HCT116 (cell line): ENCODE data around the gene PNPO. TPM values are rescaled to one million over a fixed set of nuclear protein-coding genes. Genes with fewer than 3 reads are reported as not detected.

Experiments
- ATAC-seq: fragments of 200-7000 bp; cut with Tn5 transposase; 2 replicates; pipeline ENCODE4 v1.9.1; 2020; ENCODE audit warnings: mild to moderate bottlenecking, moderate library complexity
- BruUV-seq: library from RNA; stranded (reverse); fragments of 400-500 nt; replicated peaks from 2 replicates; lab custom pipeline; 2021; lab: Mats Ljungman, UMichigan
- CTCF ChIA-PET: fragments of 300-600 bp; sonication (Branson Sonifier 250); formaldehyde crosslinking; loops from one replicate; lab custom pipeline; 2021; ENCODE audit warnings: antibody characterized with exemption; lab: Charles Lee
- POLR2A ChIA-PET: fragments of 300-600, 350-600 bp; sonication (Branson Sonifier 250); formaldehyde crosslinking; loops from one replicate; lab custom pipeline; 2021; ENCODE audit warnings: antibody characterized with exemption; lab: Charles Lee
- RAD21 ChIA-PET, 2 experiments: fragments of 300-600 bp; sonication (Branson Sonifier 250); formaldehyde crosslinking; loops; one replicate each; lab custom pipeline; 2023; ENCODE audit warnings: low total read pairs in 2 of 2; ENCODE audit not compliant: uncharacterized antibody in 2 of 2, unreplicated experiment in 2 of 2, low non-redundant PET in 1 of 2; lab: Charles Lee
- DNase-seq: peaks from one replicate; pipeline ENCODE4 v3.0.0-alpha.2; 2010; ENCODE audit warnings: low read depth, low spot score
- H2AFZ ChIP-seq: fragments of 200-600 bp; shearing (Covaris generic), sonication (generic); 2 replicates; pipeline ENCODE4 v1.6.1; 2017; ENCODE audit warnings: low read depth, mixed run types, mixed read lengths, antibody characterized with exemption, low read length; ENCODE audit not compliant: poor library complexity, severe bottlenecking
- H3K27ac ChIP-seq: 2 replicates; pipeline ENCODE4 v1.5.1; 2012; ENCODE audit warnings: low read depth, low read length
- H3K27me3 ChIP-seq: fragments of 200-600 bp; sonication (generic); 2 replicates; pipeline ENCODE4 v1.6.1; 2016; ENCODE audit warnings: mixed run types, low read length, mixed read lengths; ENCODE audit not compliant: insufficient read depth
- H3K36me3 ChIP-seq, 2 experiments: fragments of 200-500 bp in 1 of 2; fragments of 200-600 bp in 1 of 2; sonication (Bioruptor generic) in 1 of 2; sonication (generic) in 1 of 2; 2 replicates each; pipeline versions ENCODE4 v1.5.1 to v1.6.1; 2014 to 2016; ENCODE audit warnings: low read length in 2 of 2, inconsistent platforms in 1 of 2, mixed read lengths in 1 of 2, mixed run types in 1 of 2; ENCODE audit not compliant: insufficient read depth in 2 of 2, control insufficient read depth in 1 of 2
- H3K4me1 ChIP-seq, 2 experiments: fragments of 200-600 bp in 1 of 2; sonication (generic) in 1 of 2; 2 replicates each; pipeline versions ENCODE4 v1.5.1 to v1.6.1; 2012 to 2017; ENCODE audit warnings: low read length in 2 of 2, inconsistent platforms in 1 of 2, mild to moderate bottlenecking in 1 of 2, mixed read lengths in 1 of 2, mixed run types in 1 of 2, moderate library complexity in 1 of 2; ENCODE audit not compliant: insufficient read depth in 2 of 2, control insufficient read depth in 1 of 2
- H3K4me2 ChIP-seq: fragments of 200-600 bp; sonication (generic); 2 replicates; pipeline ENCODE4 v1.6.1; 2017; ENCODE audit warnings: mixed run types, low read length, mixed read lengths
- H3K4me3 ChIP-seq, 2 experiments: fragments of 200-600 bp in 1 of 2; sonication (generic) in 1 of 2; replicated peaks in 1 of 2; 2 replicates each; pipeline ENCODE4 v1.5.1; 2011 to 2016; ENCODE audit warnings: low read length in 2 of 2, control low read depth in 1 of 2, low read depth in 1 of 2, mild to moderate bottlenecking in 1 of 2, mixed read lengths in 1 of 2, mixed run types in 1 of 2
- H3K79me2 ChIP-seq: fragments of 200-600 bp; sonication (generic); 2 replicates; pipeline ENCODE4 v1.6.1; 2017; ENCODE audit warnings: mild to moderate bottlenecking, mixed run types, low read length, moderate library complexity, mixed read lengths; ENCODE audit not compliant: insufficient read depth
- H3K9ac ChIP-seq: fragments of 200-600 bp; sonication (generic); 2 replicates; pipeline ENCODE4 v1.6.1; 2016; ENCODE audit warnings: low read length, mixed read lengths
- H3K9me2 ChIP-seq: fragments of 200-600 bp; sonication (generic), shearing (Covaris generic); 2 replicates; pipeline ENCODE4 v1.6.1; 2017; ENCODE audit warnings: mixed run types, mild to moderate bottlenecking, moderate library complexity; ENCODE audit not compliant: insufficient read depth
- H3K9me3 ChIP-seq, 2 experiments: fragments of 200-500 bp in 1 of 2; fragments of 200-600 bp in 1 of 2; sonication (Bioruptor generic) in 1 of 2; sonication (generic) in 1 of 2; 2 replicates each; pipeline ENCODE4 v1.6.1; 2014 to 2017; ENCODE audit warnings: low read length in 2 of 2, mixed read lengths in 2 of 2, inconsistent platforms in 1 of 2, low read depth in 1 of 2, mild to moderate bottlenecking in 1 of 2, mixed run types in 1 of 2, moderate library complexity in 1 of 2; ENCODE audit not compliant: control insufficient read depth in 1 of 2, insufficient read depth in 1 of 2
- H4K20me1 ChIP-seq: fragments of 200-600 bp; sonication (generic), shearing (Covaris generic); 2 replicates; pipeline ENCODE4 v1.6.1; 2017; ENCODE audit warnings: mixed run types, mild to moderate bottlenecking, moderate library complexity; ENCODE audit not compliant: insufficient read depth
- CBX3 ChIP-seq: IDR thresholded peaks from 2 replicates; pipeline ENCODE4 v1.6.1; 2012; ENCODE audit warnings: low read depth
- FOSL1 ChIP-seq: IDR thresholded peaks from 2 replicates; pipeline ENCODE4 v1.6.1; 2012; ENCODE audit warnings: low read depth
- JUND ChIP-seq: IDR thresholded peaks from 2 replicates; pipeline ENCODE4 v1.6.1; 2012
- SP1 ChIP-seq: IDR thresholded peaks from 2 replicates; pipeline ENCODE4 v1.6.1; 2012; ENCODE audit warnings: low read depth
- SRF ChIP-seq: IDR thresholded peaks from 2 replicates; pipeline ENCODE4 v1.6.1; 2012; ENCODE audit warnings: low read depth
- intact Hi-C: fragments of 100-400 bp; cut with micrococcal nuclease; formaldehyde crosslinking; loops from 2 replicates; pipeline ENCODE4 v1.10.0; 2022
- total RNA-seq: library from RNA; stranded (reverse); gene quantifications from one replicate; pipeline ENCODE4 v1.2.1, GENCODE V29; 2021; ENCODE audit not compliant: unreplicated experiment
- TF ChIP-seq, protein P1 (sequence below): IDR thresholded peaks from 2 replicates; pipeline ENCODE4 v1.6.1; 2012
- TF ChIP-seq, protein P2 (sequence below): IDR thresholded peaks from 2 replicates; pipeline ENCODE4 v1.6.1; 2012
- TF ChIP-seq, protein P3 (sequence below): IDR thresholded peaks from 2 replicates; pipeline ENCODE4 v1.6.1; 2011; ENCODE audit warnings: mild to moderate bottlenecking, low read length, moderate library complexity; ENCODE audit not compliant: insufficient replicate concordance; ENCODE audit errors: extremely low read depth

PNPO gene
- total RNA-seq, 1 experiment from 2014 or later = 74.9 TPM

DNA sequence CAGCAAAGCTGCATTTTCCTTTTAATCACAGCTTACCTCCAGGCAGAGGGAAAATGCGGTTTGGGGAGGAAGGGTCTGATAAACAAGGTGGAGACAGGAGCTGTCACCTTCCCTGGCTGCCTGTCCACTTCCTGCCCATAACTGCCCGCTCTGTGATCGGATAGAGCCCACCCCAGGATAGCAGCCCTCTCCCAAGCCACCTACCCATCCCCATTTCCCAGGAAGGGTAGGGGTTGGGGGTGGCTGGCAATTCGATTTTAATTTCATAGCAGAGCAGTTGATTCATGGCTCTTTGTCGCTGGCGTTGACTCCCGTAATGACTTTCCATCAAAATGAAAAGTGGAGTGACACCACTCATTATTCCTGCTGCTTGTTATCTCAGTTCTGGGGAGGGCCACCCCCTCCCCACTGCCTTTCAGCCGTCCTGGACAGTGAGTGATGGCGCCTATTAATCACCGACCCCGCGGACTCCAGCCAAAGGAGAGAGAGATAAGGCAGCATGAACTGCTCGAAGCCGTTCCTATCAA is 40.8 kb downstream of the PNPO start:
- TF ChIP-seq, protein P1, sequence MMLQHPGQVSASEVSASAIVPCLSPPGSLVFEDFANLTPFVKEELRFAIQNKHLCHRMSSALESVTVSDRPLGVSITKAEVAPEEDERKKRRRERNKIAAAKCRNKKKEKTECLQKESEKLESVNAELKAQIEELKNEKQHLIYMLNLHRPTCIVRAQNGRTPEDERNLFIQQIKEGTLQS = no peak
- TF ChIP-seq SP1 (no peak), SRF (no peak), CBX3 (no peak), FOSL1 (no peak), JUND (no peak)
- TF ChIP-seq, protein P2, sequence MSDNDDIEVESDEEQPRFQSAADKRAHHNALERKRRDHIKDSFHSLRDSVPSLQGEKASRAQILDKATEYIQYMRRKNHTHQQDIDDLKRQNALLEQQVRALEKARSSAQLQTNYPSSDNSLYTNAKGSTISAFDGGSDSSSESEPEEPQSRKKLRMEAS = no peak
- TF ChIP-seq, protein P3, sequence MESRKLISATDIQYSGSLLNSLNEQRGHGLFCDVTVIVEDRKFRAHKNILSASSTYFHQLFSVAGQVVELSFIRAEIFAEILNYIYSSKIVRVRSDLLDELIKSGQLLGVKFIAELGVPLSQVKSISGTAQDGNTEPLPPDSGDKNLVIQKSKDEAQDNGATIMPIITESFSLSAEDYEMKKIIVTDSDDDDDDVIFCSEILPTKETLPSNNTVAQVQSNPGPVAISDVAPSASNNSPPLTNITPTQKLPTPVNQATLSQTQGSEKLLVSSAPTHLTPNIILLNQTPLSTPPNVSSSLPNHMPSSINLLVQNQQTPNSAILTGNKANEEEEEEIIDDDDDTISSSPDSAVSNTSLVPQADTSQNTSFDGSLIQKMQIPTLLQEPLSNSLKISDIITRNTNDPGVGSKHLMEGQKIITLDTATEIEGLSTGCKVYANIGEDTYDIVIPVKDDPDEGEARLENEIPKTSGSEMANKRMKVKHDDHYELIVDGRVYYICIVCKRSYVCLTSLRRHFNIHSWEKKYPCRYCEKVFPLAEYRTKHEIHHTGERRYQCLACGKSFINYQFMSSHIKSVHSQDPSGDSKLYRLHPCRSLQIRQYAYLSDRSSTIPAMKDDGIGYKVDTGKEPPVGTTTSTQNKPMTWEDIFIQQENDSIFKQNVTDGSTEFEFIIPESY = no peak
- ChIA-PET RAD21 (no interaction called here), POLR2A (no interaction called here), CTCF (interaction anchor here (5.5 kb wide), 1 partner anchor 36 kb away, joined by 46 read pairs; no protein-coding TSS in a partner anchor)
- Histone ChIP-seq H3K9me3 (no peaks in the 10 kb centered on the region), H3K4me2 (no peak overlapping the region), H2AFZ (no peak overlapping the region), H3K79me2 (no peaks in the 10 kb centered on the region), H3K27ac (no peak overlapping the region), H4K20me1 (no peaks in the 10 kb centered on the region), H3K9ac (no peak overlapping the region), H3K36me3 (peaks cover 46 to 49% of the 10 kb centered on the region in 2 experiments), H3K4me1 (no peaks in the 10 kb centered on the region), H3K27me3 (no peaks in the 10 kb centered on the region), H3K9me2 (no peaks in the 10 kb centered on the region), H3K4me3 (no peak overlapping the region)
- ATAC-seq = no peak
- intact Hi-C loops = no loop called here
- no TSS peak for BruUV-seq
- DNase-seq = no peak
